ENCODE data around the gene ACOX3. TPM values are rescaled to one million over a fixed set of nuclear protein-coding genes. Genes with fewer than 3 reads are reported as not detected.

Gene ACOX3
- total RNA-seq, 2 experiments from 2014 or later: 12.7 to 16.8 TPM

GRCh38 chr4:8332038-8332857, 108.3 kb downstream of the ACOX3 start:
- CTCF ChIA-PET (ENCODE audit: unreplicated experiment): no interaction called here
- Histone ChIP-seq H3K36me3 (ENCODE audit: insufficient read depth, low read length) (no peaks in the 10 kb centered on the region), H3K4me3 (ENCODE audit: low read depth, low read length, poor library complexity, severe bottlenecking) (no peak overlapping the region)

GRCh38 chr4:8331575-8331955, 109.0 kb downstream of the ACOX3 start:
- Histone ChIP-seq H3K27ac (ENCODE audit: low read depth, low read length, poor library complexity, severe bottlenecking) (no peak overlapping the region), H3K9me3 (ENCODE audit: low read length) (0 out of 2 replicates have a peak, but pooled peaks cover 9% of the 10 kb centered on the region), H3K4me3 (ENCODE audit: low read depth, low read length, poor library complexity, severe bottlenecking) (no peak overlapping the region), H3K9me2 (ENCODE audit: insufficient read depth, low read length) (no peaks in the 10 kb centered on the region), H3K79me2 (ENCODE audit: insufficient read depth, low read depth, low read length) (no peaks in the 10 kb centered on the region), H3K36me3 (ENCODE audit: insufficient read depth, low read length) (no peaks in the 10 kb centered on the region), H2AFZ (ENCODE audit: low read length) (no peak overlapping the region), H3K4me2 (ENCODE audit: low read length) (no peak overlapping the region), H4K20me1 (ENCODE audit: insufficient read depth, low read length) (no peaks in the 10 kb centered on the region), H3K4me1 (ENCODE audit: insufficient read depth, low read length, poor library complexity, severe bottlenecking) (no peaks in the 10 kb centered on the region)
- ChIA-PET CTCF (ENCODE audit: unreplicated experiment) (no interaction called here), POLR2A (no interaction called here)
- intact Hi-C loops (cut with micrococcal nuclease; ENCODE audit: unreplicated experiment): no loop called here
- TF ChIP-seq EZH2phosphoT487 (IDR thresholded peaks at IDR 0.05; ENCODE audit: borderline replicate concordance, low read depth, low read length): no peak
- no peak for TF ChIP-seq CTCF (conservative IDR thresholded peaks at IDR 0.05; ENCODE audit: low read length)
- DNase-seq (ENCODE audit: low spot score): no peak
- BruUV-seq (replicated peaks): no TSS peak

More at GRCh38 chr4:8332038-8332857, 108.3 kb downstream of the ACOX3 start:
- Histone ChIP-seq H3K4me1 (ENCODE audit: insufficient read depth, low read length, poor library complexity, severe bottlenecking) (no peaks in the 10 kb centered on the region), H3K9me3 (ENCODE audit: low read length) (0 out of 2 replicates have a peak, but pooled peaks cover 9% of the 10 kb centered on the region), H3K9me2 (ENCODE audit: insufficient read depth, low read length) (no peaks in the 10 kb centered on the region), H3K79me2 (ENCODE audit: insufficient read depth, low read depth, low read length) (no peaks in the 10 kb centered on the region), H2AFZ (ENCODE audit: low read length) (no peak overlapping the region), H4K20me1 (ENCODE audit: insufficient read depth, low read length) (no peaks in the 10 kb centered on the region), H3K4me2 (ENCODE audit: low read length) (no peak overlapping the region), H3K27ac (ENCODE audit: low read depth, low read length, poor library complexity, severe bottlenecking) (no peak overlapping the region)
- POLR2A ChIA-PET: no interaction called here
- DNase-seq (ENCODE audit: low spot score): no peak
- no TSS peak for BruUV-seq (replicated peaks)
- intact Hi-C loops (cut with micrococcal nuclease; ENCODE audit: unreplicated experiment): no loop called here
- no peak for TF ChIP-seq CTCF (conservative IDR thresholded peaks at IDR 0.05; ENCODE audit: low read length)

DNA sequence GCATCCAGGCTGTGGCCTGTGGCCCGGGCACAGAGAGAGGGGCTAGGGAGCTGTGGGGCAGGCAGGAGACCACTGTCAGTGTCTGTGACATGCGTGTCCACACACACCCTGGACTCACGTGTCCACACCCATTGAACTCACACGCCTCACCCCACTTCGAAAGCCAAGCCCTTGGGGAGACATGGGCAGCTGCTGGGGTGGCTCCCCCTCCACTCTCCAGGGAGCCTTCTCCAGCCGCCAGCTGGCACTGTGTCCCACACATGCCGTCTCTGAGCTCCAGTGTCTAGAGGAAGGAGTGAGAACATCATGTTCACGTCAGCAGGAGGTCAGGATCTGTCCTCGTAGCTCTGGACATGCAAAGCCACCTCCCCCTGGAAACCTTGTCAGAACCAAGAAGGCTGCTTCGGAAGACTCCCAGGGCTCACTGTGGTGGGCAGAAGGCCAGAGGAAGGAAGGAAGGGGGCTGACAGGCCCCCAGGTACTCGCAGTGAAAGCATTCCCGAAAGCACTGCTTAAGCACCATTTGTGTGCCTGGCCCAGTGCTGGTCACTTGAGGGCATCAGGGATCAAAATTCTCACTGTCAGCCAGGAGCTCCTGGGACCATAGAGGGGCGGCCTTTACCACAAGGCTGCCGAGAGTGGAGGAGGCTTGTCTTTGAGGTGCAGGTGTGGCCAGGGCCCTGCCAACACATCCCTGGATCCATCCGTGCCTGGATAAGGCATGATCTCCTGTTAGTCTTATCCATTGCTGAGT, 109.5 kb downstream of the ACOX3 start:
- BruUV-seq (replicated peaks): no TSS peak
- Histone ChIP-seq H2AFZ (ENCODE audit: low read length) (no peak overlapping the region), H3K36me3 (ENCODE audit: insufficient read depth, low read length) (no peaks in the 10 kb centered on the region), H3K79me2 (ENCODE audit: insufficient read depth, low read depth, low read length) (no peaks in the 10 kb centered on the region), H4K20me1 (ENCODE audit: insufficient read depth, low read length) (no peaks in the 10 kb centered on the region), H3K9me2 (ENCODE audit: insufficient read depth, low read length) (no peaks in the 10 kb centered on the region), H3K4me1 (ENCODE audit: insufficient read depth, low read length, poor library complexity, severe bottlenecking) (no peaks in the 10 kb centered on the region), H3K27ac (ENCODE audit: low read depth, low read length, poor library complexity, severe bottlenecking) (no peak overlapping the region), H3K4me2 (ENCODE audit: low read length) (no peak overlapping the region), H3K9me3 (ENCODE audit: low read length) (0 out of 2 replicates have a peak, but pooled peaks cover 6% of the 10 kb centered on the region), H3K4me3 (ENCODE audit: low read depth, low read length, poor library complexity, severe bottlenecking) (no peak overlapping the region)
- no peak for DNase-seq (ENCODE audit: low spot score)
- POLR2A ChIA-PET: no interaction called here
- CTCF ChIA-PET (ENCODE audit: unreplicated experiment): no interaction called here
- TF ChIP-seq CTCF (conservative IDR thresholded peaks at IDR 0.05; ENCODE audit: low read length) (no peak), EZH2phosphoT487 (IDR thresholded peaks at IDR 0.05; ENCODE audit: borderline replicate concordance, low read depth, low read length) (no peak)
- intact Hi-C loops (cut with micrococcal nuclease; ENCODE audit: unreplicated experiment): no loop called here

All from OCI-LY7 (cell line).